ENCODE results near the gene ZNF678. TPM values are rescaled to one million over a fixed set of nuclear protein-coding genes. Genes with fewer than 3 reads are reported as not detected.
"Not testable (repeated sequence)": the region's sequence is repeated elsewhere in the genome, so short reads cannot be mapped to it uniquely, and the experiment has no call there.

ZNF678 gene
- total and polyA plus RNA-seq, 2 of the 8 experiments (the other 6 are each of a cell fraction or from before 2014, with no cell fraction given): 6.9 to 28.3 TPM

GRCh38 chr1:227701631-227702030, 138.3 kb downstream of the ZNF678 start:
- H2BK120ac ChIP-seq (replicated peaks; ENCODE audit: low read depth, low read length); H3K27me3 ChIP-seq (replicated peaks in 1 of 4; ENCODE audit: control insufficient read depth in 3 of 4, extremely low read depth in 1 of 4, insufficient read depth in 3 of 4, low read length in 3 of 4); H3K36me3 ChIP-seq (ENCODE audit: control insufficient read depth in 2 of 4, insufficient read depth in 4 of 4, low read length in 3 of 4); FAIRE-seq; H4K5ac ChIP-seq (ENCODE audit: insufficient read length, low read depth, low read length); H3K4me2 ChIP-seq (ENCODE audit: insufficient read depth in 1 of 2, low read depth in 2 of 2, low read length in 2 of 2); H4K8ac ChIP-seq (ENCODE audit: extremely low read depth, insufficient read depth, low read length); H4K20me1 ChIP-seq (replicated peaks in 1 of 2; ENCODE audit: control insufficient read depth in 1 of 2, insufficient read depth in 2 of 2, low read length in 2 of 2); H2BK5ac ChIP-seq (ENCODE audit: low read depth, low read length); H3K79me2 ChIP-seq (ENCODE audit: control insufficient read depth in 1 of 2, insufficient read depth in 2 of 2, low read length in 2 of 2); H3K23me2 ChIP-seq (ENCODE audit: low read depth, low read length); H3K56ac ChIP-seq (replicated peaks; ENCODE audit: insufficient read length, low read depth, low read length); H3K79me1 ChIP-seq (ENCODE audit: low read depth, low read length); H3K4me1 ChIP-seq (replicated peaks in 1 of 4; ENCODE audit: control insufficient read depth in 3 of 4, insufficient read depth in 4 of 4, low read length in 3 of 4); H3K27ac ChIP-seq (ENCODE audit: low read depth, low read length); H3K4me3 ChIP-seq (ENCODE audit: extremely low read depth in 1 of 4, insufficient read depth in 2 of 4, low read depth in 3 of 4, low read length in 4 of 4); H2BK20ac ChIP-seq (ENCODE audit: low read length); POLR2A ChIA-PET (ENCODE audit: partially characterized antibody); H3K4ac ChIP-seq (replicated peaks; ENCODE audit: insufficient read length, low read depth, low read length); H3K14ac ChIP-seq (ENCODE audit: insufficient read length); H2BK15ac ChIP-seq (ENCODE audit: low read length); H3K18ac ChIP-seq (ENCODE audit: extremely low read depth, low read length); DNase-seq (ENCODE audit: low read depth in 1 of 2, low spot score in 2 of 2); H3K9ac ChIP-seq (replicated peaks in 1 of 4; ENCODE audit: extremely low read depth in 1 of 4, low read depth in 3 of 4, low read length in 3 of 4); H2AK5ac ChIP-seq (ENCODE audit: low read depth, low read length); H4K91ac ChIP-seq (replicated peaks; ENCODE audit: insufficient read length, low read length); H2AFZ ChIP-seq (ENCODE audit: low read length); H3K23ac ChIP-seq (ENCODE audit: insufficient read length); H2BK12ac ChIP-seq (ENCODE audit: low read depth, low read length): not testable (repeated sequence)
- WGBS, 2 experiments (ENCODE audit: extremely low coverage in 1 of 2, insufficient coverage in 1 of 2, insufficient read length in 1 of 2, insufficient replicate concordance in 2 of 2, low coverage in 1 of 2, low lambda C conversion rate in 2 of 2, missing lambda C conversion rate in 1 of 2): 89% methylated on average over 1 of the region's 1 CpG; no CpG with 5 or more reads in 1 of the 2 experiments
- peaks cover 20 to 30% of the 10 kb centered on the region in 2 experiments for H3K9me3 ChIP-seq (ENCODE audit: insufficient read depth in 2 of 2, low read depth in 1 of 2, low read length in 1 of 2)
- CTCF ChIA-PET (ENCODE audit: partially characterized antibody): interaction anchor here (0.9 kb wide), 1 partner anchor 249 kb away, joined by 3 read pairs; no protein-coding TSS in a partner anchor

All from H1 (cell line).